Uterus (tissue), 2 donors: ENCODE results near the gene IL18BP.

Experiments
- CTCF ChIP-seq, 4 experiments: fragments of 200-600 bp in 2 of 4; fragments of 450-650 bp in 2 of 4; sonication (generic) in 2 of 4; IDR thresholded peaks; one replicate each; pipeline ENCODE4 v1.5.1; 2016 to 2019; ENCODE audit warnings: antibody characterized with exemption in 4 of 4, mild to moderate bottlenecking in 2 of 4, moderate library complexity in 1 of 4
- POLR2A ChIP-seq, 2 donors: fragments of 450-650 bp; IDR thresholded peaks; one replicate each; pipeline ENCODE4 v1.6.1; 2016; ENCODE audit warnings: antibody characterized with exemption in 2 of 2, mild to moderate bottlenecking in 1 of 2, moderate library complexity in 1 of 2

- TF ChIP-seq POLR2A (IDR thresholded peaks at IDR 0.05) (no peak), CTCF (IDR thresholded peaks at IDR 0.05) (no peak)
Observed at GRCh38 chr11:71986131-71986530, 12.6 kb upstream of the IL18BP start.
